DMS53 (cell line): ENCODE measurements around the gene COL24A1.
A peak's percentile ranks its signal among the peaks of the same experiment; 100 is the strongest.

Experiments used
- DNase-seq: peaks from one replicate; lab custom pipeline; 2025; lab: John Stamatoyannopoulos, UW

Gene COL24A1

DNA sequence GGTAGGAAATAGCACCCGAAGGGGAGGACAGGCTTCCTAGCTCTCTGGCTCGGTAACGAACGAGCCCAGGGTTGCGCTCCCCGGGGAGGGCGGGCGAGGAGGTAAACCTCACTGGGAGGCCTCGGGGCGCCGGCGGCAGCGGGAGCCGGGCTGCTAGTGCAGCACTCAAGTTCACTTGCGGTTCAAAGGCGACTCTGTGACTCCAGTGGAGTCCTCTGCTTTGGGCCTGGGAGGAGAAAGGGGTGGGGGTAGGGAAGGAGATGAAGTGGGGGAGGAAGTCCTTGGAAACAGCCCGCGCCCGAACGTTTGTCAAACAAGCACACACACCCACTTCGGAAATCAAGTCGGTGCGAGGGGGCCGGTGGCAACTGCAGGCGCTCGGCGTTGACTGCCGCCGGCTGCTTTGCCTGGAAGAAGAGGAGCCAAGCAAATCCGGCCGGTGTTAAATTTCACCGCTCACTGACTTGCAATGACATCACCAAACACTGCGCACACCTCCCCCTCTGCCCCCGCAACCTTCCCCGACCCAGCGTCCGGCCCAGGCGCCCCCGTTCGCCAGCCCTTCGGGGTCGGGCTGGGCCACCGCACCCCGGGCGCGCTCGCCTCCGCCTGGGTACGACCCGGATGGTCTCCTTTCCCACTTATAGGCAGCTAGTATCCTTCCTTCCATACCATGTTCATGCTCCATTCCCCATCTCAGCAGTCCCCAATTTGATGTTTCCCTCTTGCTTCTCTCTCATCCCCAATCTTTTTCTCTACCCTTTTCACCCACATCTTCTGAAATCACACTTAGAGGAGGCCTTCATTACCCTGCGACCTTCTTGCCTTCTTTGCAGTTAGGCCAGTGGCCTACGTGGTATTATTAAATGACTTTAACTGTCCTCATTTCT, at the start of gene COL24A1:
COL24A1 (minus strand) TSS at position 207 of the 890 bp plus-strand sequence. CDS start 376 bp downstream, outside the sequence.
- peak; percentile 86 for DNase-seq

DNA sequence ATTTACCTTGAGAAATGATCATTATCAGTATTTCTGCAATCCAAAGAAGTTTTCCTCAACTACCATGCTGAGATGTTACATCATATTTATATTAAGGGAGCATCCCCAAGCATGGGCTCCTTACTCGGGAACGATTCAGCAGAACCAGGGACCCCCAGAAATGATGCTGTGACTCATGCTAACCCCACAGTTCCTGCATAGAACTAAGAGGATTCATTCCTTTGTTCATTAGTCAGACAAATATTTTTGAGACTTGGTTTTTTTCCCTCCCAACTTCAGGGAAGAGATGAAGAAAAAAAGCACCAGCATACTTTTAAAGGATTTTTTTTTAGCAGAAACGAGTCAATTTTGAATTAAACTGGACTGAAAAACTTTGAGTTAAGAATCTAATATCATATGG, 49.2 kb upstream of the COL24A1 start:
- DNase-seq: no peak

DNA sequence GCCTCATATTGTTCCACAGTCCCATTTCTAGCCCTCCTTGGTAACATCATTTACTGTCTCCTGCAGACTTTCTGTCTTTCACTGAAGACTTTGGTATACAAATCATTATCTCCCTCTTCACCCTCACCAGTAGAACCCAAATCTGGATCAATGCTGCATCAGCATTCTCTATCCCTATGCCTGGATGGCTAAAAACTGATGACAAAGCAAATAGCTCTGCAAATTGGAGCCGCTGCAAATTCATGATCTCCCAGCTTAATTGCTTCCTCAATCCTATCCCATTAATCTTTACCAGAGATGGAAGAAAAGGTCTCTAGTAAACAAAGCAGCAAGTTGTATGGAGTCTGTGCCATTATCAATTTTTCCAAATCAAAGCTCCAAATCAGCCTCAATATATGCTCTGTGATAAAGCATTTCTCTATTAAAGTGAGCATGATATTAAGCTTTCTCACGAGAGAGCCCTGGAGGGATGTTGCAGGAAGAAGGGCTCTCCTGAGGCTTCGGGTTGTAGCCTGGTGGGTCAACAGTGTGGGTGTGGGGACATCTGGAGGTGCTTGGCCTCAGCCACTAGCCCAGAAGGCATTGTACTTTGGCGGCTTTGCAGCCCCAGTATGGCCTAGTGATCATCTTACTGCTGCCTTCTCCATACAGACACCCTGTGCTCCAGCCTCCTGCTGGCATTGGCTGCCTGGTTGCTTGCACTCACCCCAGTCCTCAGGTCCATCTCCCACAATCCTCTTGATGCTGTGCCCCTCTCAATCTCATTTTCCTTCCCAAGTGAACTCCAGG, 46.2 kb upstream of the COL24A1 start:
- no peak for DNase-seq

DNA sequence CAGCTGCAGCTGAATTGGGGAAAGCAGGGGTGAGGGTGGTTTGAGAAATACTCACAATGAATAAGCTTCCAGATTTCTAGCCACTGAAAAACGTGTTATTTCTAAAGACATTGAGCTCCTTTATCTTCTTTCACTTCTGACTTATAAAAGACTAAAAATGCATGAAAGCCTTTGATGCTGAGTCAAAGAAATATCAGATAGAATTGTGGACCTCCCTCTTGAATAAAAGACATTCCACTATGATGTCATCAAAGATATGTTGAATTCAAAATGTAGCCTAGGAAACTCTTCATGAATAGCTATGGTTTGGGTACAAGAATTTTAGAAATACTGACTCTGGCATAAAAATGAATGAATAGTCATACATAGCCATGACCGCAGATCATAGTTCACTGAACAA, 44.7 kb upstream of the COL24A1 start:
- DNase-seq: no peak

DNA sequence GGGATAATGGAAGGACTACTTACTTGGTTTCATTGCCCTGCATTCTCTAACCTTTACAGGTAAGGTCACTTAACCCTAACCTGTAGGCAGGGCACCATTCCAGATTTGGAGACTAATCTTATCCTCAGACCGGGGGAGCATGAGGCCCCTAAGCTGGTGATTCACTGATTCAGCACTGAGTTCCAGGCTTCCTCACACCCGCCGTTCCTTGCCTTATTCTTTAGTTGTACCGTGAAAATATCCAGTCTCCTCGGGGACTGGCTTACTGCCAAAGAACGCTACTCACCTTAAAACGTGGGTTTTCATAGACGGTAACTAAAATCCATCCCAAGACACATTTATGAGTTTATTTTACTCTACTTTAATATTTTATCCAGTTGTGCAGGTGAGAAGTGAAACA, 44.3 kb upstream of the COL24A1 start:
- DNase-seq: no peak

DNA sequence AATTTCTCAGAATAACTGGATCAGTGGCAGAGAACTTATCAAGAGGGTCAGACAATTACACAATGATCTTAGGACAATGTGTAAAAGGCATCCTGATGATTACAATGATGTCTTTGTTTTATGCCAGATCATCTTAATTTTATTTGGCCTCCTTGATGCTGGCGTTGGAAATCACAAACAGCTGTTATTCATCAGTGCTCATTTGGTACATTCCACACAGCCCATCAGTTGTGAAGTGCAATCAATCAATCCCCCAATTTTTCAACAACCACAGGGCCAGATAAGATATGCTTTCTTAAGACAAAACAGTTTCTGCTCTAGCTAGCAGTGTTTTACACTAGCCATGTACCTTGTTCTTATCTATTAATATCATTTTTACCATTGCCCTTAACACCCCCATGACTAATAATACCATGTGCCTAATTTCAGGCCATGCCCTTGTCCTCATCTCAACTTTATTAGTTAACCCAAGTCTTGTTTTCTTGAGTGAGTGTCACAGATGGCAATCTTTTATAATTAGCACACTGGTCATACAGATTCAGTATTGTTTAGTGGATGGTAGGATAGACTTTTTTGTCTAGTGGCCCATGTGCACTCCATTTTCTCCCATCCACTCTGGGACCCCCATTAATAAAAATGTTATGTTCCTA, 40.8 kb upstream of the COL24A1 start:
- DNase-seq: no peak

DNA sequence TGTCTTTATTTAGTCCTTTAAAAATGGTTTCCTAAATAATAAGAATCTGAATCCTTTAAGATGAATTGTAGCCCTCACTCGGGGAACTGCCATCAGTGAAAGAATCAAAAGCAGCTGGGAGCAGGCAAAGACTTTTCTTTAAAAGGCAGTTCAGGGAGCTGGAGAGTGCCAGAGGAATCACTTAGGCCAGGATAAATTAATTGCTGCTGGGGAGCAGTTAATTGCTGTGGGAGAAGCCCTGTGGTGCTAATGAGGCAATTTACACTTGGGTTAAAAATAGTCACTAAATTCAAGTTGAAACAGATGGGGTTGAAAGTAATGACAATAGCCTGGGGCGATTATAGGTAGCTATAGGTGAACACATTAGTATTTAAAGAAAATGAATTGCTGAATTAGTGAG, 38.7 kb upstream of the COL24A1 start:
- no peak for DNase-seq

DNA sequence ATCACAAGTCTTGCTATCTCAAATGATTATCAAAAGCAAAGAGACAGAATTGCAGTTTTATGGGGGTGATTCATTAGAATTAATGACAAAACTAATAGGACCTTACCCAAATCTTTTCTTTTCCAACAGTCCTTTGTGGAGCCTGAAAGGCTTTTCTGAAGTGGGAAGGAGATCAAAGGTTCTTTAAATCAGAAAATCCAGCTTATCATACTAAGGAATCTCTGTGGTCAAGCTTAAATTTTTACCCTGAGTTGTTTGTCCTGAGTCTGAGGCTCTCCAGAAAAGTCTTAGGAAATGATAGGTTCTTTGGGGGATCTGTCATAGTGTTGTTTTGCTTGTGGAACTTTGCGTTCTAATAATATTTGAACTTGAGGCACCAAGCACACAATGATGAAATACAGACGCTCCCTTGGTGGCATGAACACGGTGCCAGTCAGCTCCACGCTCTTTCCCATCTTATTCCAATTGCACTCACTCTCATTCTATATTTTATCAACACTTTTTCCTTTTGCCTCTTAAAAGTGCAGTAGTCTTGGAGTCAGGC, 38.0 kb upstream of the COL24A1 start:
- no peak for DNase-seq

DNA sequence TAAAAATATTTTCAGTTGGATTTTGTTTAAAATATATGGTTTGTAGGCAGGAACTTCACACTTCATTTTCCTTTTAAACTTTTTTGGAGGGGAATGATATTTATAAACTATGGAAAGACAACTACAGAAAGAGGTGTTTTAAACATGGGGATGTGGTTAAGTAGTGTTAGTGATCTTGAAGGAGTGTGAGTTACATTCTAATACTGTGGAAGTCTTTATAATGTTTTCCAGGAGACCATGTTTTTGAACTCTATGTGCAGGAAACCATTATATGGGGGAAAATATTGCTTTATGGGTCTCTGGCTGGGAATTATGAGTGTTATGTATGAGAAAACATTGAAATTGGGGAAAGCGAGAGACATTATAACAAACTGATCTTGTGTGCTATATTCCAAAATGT, 35.8 kb upstream of the COL24A1 start:
- DNase-seq: no peak

DNA sequence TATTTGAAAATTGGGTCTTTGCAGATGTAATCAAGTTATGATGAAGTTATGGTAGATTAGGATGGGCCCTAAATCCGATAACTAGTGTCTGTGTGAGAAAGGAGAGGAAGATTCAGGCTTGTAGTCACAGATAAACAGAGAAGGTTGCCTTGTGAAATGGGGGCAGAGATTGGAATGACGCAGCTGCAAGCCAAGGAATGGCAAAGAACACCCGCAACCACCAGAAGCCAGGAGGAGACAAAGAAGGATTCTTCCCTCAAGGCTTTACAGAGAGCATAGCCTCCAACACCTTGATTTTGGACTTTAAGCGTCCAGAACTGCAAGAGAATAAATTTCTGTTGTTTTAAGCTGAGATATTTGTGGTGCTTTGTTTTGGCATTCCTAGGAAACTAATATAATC, 35.4 kb upstream of the COL24A1 start:
- DNase-seq: no peak

DNA sequence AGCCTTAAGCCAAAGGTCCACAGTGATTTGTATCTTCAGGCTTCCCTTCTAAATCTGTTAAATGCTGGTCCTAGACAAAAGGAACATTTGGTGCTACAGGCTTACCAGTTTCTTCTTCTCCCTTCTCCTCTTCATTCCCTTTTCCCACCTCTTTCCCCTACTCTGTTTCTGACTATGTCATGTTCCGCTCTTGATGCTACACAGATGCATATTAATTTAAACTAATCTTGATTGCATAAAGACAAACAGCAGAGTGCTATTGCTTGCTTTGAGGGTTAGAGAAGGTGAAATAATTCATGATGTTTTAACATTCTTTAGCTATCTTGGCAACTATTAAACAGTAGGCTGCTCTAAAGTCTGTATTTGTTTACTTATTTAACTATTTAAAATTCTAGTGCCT, 34.3 kb upstream of the COL24A1 start:
- DNase-seq: no peak

DNA sequence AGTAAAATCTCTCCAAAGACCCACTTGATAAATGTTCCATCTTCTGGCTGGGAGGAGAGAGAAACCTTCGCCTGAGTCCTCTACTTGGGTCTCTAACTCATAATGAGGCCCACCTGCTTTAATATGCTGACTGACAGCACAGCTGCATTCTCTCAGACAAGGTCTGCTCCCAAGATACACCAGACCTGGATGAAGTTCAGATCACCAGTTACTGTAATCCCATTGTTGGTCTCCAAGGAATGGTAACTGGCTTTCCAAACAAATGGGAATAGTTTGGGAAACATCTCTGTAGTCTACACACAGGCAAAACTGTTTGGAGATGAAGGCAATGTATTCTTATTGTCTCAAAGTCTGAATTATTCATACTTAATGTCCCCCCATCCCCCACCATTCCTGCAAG, 27.9 kb upstream of the COL24A1 start:
- no peak for DNase-seq

DNA sequence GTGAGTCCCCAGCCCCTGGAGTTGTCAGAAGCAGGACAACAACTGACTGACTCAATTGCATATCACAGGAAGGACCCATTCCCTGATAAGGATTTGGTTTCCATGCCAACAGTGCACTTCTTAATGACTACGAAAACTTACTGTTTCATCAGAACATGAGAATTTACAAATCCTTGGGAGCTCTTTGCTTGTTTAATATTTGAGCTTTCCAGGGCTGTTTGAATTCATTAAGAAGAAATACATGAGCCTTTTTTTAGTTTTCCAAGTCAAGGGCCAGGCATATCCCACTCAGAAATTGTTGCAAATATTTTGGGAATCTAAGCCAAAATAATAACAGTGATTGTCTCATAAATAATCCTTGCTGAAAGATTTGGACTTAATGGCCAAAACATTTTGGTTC, 27.2 kb upstream of the COL24A1 start:
- no peak for DNase-seq

DNA sequence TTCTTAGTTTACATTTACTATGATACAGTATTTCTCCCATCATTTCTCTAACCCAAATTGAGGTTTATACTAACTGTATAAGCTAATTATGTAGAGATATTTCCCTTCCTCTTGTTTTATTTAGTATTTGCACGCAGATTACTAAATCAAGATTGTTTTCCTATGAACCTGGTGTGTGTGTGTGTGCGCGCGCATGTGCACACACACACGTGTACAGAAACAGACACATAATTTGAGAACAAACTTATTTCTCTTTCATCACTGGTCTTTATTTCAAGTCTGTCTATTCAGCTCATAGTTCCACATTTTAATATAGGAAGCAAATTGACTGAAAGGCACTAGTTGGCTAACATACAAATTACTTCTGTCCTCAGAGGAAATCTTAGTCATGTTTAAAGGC, 19.7 kb upstream of the COL24A1 start:
- no peak for DNase-seq

DNA sequence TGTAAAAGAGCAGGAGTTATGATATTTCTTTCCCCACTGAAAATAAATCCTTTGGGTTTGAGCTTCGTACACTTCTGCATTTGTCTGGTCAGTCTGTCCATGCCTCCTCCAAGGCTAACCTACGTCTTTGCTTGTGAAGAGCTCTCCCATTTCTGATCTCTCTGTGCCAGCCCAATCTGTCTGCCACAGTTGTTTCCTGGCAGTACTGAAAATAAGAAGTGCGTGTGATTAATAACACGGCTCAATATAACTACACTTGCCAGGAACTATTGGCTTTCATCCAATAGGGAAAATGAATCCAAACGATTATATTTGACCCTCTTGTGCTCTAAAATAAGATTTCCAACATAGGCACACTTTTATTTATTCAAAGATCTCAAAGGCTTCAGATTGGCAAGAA, 19.2 kb upstream of the COL24A1 start:
- DNase-seq: no peak

DNA sequence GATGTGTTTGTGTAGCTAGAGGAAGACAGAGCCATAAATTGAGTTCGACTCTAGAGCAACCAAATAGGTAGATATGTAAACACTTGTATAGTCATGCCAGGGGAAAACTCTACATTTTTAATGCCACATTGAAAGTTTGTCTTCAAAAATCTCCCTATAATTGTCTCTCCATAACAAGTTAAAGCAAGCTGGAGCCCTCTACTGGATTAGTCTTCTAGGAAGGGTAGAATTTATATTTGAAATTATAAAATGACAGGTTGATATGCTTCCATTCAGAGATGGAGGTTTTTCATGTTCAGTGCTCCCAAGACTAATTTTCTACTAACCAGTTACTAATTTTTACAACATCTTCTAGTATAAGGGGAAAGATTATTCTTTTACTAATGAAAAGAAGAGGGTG, 13.1 kb upstream of the COL24A1 start:
- DNase-seq: peak; percentile 40

DNA sequence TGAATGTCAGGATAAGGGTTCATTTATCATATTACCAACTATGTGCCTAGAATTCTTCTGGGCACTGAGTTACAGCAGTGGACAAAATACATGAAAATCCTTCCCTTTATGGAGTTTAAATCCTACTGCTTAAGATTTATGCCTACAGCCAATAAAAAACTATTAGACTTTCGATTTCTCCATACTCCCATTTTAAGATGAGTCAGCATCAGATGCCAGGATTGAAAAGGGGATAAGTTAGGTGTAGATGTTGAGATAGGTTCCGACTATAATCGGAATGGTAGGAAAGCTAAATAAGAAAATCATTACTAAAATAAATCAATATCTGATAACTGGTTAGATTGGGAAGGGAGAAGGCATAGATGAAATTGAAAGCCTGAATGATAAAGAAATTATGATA, 3.2 kb upstream of the COL24A1 start:
- DNase-seq: no peak

DNA sequence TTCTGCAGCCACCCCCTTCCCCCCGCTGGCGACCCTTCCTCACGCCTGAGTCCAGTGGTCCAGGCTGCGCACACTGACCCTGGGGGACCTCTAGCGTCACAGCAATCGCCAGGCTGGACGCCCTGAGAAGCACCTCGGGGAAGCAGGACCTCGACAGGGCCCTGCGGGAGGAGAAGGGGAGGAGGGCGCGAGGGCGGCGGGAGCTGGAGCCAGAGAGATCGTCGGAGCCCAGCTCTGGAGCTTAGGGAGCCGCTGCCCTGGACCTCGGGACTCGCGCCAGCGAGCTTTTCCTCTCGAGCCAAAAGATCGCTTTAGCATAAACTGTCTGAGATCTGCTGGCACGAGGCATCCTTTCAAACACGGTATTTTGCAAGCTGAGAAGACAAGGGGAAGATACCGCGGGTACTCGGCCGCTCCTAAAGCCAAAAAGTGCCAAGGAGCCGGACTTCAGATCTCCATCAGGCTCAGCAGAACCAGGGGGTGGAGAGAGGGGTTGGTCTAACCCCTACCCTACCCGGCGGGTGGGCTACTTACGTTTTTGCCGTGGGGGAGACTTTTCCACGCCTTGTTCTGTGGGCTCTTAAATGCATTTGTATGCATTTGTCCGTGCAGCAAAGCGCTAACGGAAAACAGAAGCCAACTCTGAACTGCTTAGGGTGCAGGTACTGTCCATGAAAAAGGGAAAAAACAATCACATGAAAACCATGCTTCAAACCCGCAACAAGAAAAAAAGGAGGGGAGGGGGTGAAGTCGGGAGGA, 586 bp downstream of the COL24A1 start:
- DNase-seq: peak; percentile 72

DNA sequence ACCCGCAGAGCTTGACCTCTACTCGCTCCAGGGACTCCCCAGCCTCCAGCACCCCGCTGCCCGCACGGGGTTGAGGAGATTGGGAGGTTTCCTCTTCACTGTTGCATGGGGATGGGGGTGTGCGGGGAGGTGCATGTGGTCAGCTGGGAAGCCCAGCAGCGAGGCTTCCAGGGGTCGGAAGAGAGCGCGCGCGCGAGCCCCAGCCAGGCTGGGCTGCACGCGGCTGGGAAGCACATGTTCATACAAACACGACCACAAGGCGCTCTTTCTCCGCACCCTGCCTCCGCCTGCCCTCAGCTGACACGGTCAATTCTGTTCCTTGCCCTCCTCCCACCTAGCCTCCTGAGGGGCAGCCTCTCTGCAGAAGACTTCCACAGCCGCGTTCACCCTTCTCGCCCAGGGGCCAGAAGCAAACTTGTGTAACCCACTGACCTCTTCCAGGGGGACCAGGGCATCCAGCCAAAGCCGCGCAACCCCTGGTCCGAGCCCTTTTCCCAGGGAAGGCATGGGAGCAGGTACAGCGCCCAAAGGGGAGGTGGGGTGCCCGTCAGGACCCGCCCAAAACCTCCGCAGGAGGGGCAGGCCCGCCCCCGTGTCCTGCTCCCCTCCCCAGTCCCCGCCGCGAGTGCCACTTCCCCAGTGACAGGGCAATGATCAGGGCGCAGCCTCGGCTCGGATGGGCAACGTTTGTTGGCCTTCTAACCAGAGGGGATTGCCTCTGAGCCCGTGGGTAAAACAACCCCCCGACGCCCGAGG, 1.3 kb downstream of the COL24A1 start:
- DNase-seq: peak; percentile 77

DNA sequence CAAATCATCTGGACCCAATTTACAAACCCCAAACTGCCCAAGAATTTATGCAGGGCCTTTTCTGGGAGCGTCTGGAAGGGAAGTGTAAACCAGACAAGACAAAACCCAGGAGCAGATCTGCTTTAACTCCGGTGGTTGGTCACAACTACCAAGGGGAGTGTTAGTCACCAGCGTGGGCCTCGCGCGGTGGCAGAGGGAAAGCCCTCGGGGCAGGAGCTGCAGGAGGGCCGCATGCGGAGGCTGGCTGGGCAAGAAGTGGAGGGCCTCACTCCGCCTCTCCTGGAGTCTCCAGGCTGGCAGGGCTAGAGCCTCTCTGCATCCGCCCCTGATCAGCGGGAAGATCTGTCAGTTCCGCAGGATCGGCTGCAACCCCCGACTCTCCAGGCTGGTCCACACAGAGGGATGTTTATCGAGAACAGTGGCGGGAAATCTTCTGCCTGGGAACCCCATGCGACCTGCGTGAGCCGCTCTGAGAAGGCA, 2.0 kb downstream of the COL24A1 start:
- DNase-seq: peak; percentile 58

DNA sequence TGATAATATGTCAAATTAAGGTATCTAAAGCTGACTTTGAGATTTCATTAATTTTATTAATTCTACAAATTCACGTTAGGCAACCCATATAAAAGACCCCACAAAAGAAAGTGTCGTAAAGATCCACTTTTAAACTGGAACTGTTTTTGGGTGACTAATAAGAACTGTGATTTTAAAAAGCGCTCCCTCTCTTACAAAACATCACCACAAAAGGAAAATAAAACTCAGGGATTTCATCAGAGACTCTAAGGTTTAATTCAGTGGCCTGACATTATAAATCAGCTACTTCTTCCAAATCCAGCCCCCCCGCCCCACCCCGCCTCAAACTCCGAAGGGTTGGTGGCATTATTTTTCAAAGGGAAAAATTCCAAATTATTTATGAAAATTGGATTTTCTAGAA, 2.7 kb downstream of the COL24A1 start:
- no peak for DNase-seq
